ENCODE measurements around the gene SEMA6C.

Gene SEMA6C

GRCh38 chr1:151158326-151158725, 11.9 kb upstream of the SEMA6C start:
- DNase-seq (ENCODE audit: low read depth), result no peak

GRCh38 chr1:151157067-151157531, 10.7 kb upstream of the SEMA6C start:
- peak; percentile 57 for DNase-seq (ENCODE audit: low read depth)

- DNase-seq (ENCODE audit: low read depth), result peak; percentile 61
Observed at GRCh38 chr1:151156515-151156819, 10.0 kb upstream of the SEMA6C start, which contains the start of gene TNFAIP8L2. TNFAIP8L2 (plus strand) TSS chr1:151156649; CDS start chr1:151158698, 2,049 bp downstream.

- no peak for DNase-seq (ENCODE audit: low read depth)
Observed at GRCh38 chr1:151147665-151148064, 1.2 kb upstream of the SEMA6C start.

GRCh38 chr1:151147132-151147503, 687 bp upstream of the SEMA6C start:
- DNase-seq (ENCODE audit: low read depth), result no peak

GRCh38 chr1:151146072-151146411, 389 bp downstream of the SEMA6C start:
- DNase-seq (ENCODE audit: low read depth), result no peak

GRCh38 chr1:151145304-151146071, 943 bp downstream of the SEMA6C start:
- no peak for DNase-seq (ENCODE audit: low read depth)

- DNase-seq (ENCODE audit: low read depth), result no peak
Observed at GRCh38 chr1:151144474-151145303, 1.7 kb downstream of the SEMA6C start.

- no peak for DNase-seq (ENCODE audit: low read depth)
Observed at GRCh38 chr1:151143986-151144385, 2.4 kb downstream of the SEMA6C start.

- DNase-seq (ENCODE audit: low read depth), result no peak
Observed at GRCh38 chr1:151143057-151143435, 3.4 kb downstream of the SEMA6C start.

- no peak for DNase-seq (ENCODE audit: low read depth)
Observed at GRCh38 chr1:151142411-151143056, 3.9 kb downstream of the SEMA6C start.

- DNase-seq (ENCODE audit: low read depth), result no peak
Observed at GRCh38 chr1:151137789-151138188, 8.6 kb downstream of the SEMA6C start.

- no peak for DNase-seq (ENCODE audit: low read depth)
Observed at GRCh38 chr1:151135433-151136385, 10.7 kb downstream of the SEMA6C start.

GRCh38 chr1:151134991-151135390, 11.4 kb downstream of the SEMA6C start:
- no peak for DNase-seq (ENCODE audit: low read depth)

GRCh38 chr1:151134396-151134795, 12.0 kb downstream of the SEMA6C start:
- DNase-seq (ENCODE audit: low read depth), result no peak

GRCh38 chr1:151133018-151133806, 13.2 kb downstream of the SEMA6C start:
- no peak for DNase-seq (ENCODE audit: low read depth)

- no peak for DNase-seq (ENCODE audit: low read depth)
Observed at GRCh38 chr1:151132335-151133017, 14.0 kb downstream of the SEMA6C start.

GRCh38 chr1:151131701-151132334, 14.6 kb downstream of the SEMA6C start:
- no peak for DNase-seq (ENCODE audit: low read depth)

GRCh38 chr1:151130987-151131586, 15.3 kb downstream of the SEMA6C start:
- DNase-seq (ENCODE audit: low read depth), result peak; percentile 53

Data from activated T-helper 1 cell treated with Interleukin-2 at 50 U/mL for 16 hours (primary cell).